HCT116 (cell line): ENCODE measurements around the gene GDPD5.

Experiments used
- EZH2 ChIP-seq: fragments of 200-600 bp; sonication (generic); IDR thresholded peaks from 2 replicates; pipeline ENCODE4 v1.6.1; 2017; ENCODE audit warnings: antibody characterized with exemption, mixed run types
- FOSL1 ChIP-seq: IDR thresholded peaks from 2 replicates; pipeline ENCODE4 v1.6.1; 2012; ENCODE audit warnings: low read depth
- POLR2A ChIP-seq: IDR thresholded peaks from 2 replicates; pipeline ENCODE4 v1.7.0; 2011; ENCODE audit warnings: borderline replicate concordance; ENCODE audit not compliant: insufficient read depth, insufficient read length; ENCODE audit errors: extremely low read depth
- POLR2AphosphoS5 ChIP-seq: IDR thresholded peaks from 2 replicates; pipeline ENCODE4 v1.6.1; 2011; ENCODE audit warnings: mild to moderate bottlenecking, low read depth, low read length, moderate library complexity
- RAD21 ChIP-seq: IDR thresholded peaks from 2 replicates; pipeline ENCODE4 v1.6.1; 2012; ENCODE audit warnings: low read depth, mild to moderate bottlenecking
- ZFX ChIP-seq: fragments of 450-650 bp; IDR thresholded peaks from 2 replicates; pipeline ENCODE4 v1.6.1; 2017
- TF ChIP-seq, protein P1 (sequence below), 3 experiments: fragments of 200-600 bp in 1 of 3; sonication (generic) in 1 of 3; IDR thresholded peaks in 2 of 3; conservative IDR thresholded peaks in 1 of 3; 2 replicates each; pipeline ENCODE4 v1.5.1; 2012 to 2017; ENCODE audit warnings: low read depth in 2 of 3, low read length in 2 of 3, antibody characterized with exemption in 1 of 3, borderline replicate concordance in 1 of 3, control low read depth in 1 of 3, mild to moderate bottlenecking in 1 of 3, mixed read lengths in 1 of 3, mixed run types in 1 of 3, moderate library complexity in 1 of 3; ENCODE audit not compliant: insufficient read depth in 1 of 3

DNA sequence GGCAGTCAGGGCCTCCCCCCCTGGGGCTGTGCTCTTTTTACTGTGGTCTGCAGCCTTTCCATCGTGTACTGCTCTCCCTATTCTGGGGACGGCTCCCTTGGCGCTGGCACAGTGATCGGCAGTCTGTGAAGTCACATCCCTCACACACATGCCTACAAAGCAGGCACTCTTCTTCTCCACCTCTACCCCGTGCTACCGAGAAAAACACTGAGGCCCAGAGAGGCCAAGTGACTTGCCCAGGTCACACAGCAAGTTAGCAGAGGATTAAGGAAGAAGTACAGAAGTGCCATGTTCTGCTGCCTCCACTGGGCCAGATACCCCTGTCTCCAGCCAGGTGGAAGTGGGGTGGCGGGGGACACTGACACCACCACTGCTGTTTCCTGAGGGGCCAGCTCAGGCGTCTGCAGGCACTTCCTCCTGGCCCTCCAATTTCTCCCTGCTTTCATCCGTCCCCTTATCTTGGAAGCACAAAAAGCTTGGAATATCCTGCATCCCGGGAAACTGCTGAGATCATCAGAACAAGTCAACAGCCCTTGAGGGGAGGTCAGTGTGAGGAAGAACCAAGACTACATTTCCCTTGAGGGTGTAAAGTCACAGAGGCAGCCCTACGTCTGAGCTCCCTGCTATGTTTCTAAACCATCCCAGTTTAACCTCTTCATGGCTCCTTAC lies 62.5 kb downstream of the GDPD5 start:
- TF ChIP-seq RAD21, result no peak
- no peak for TF ChIP-seq EZH2
- TF ChIP-seq POLR2A, result no peak
- no peak for TF ChIP-seq POLR2AphosphoS5
- TF ChIP-seq FOSL1, result no peak
- TF ChIP-seq, protein P1, sequence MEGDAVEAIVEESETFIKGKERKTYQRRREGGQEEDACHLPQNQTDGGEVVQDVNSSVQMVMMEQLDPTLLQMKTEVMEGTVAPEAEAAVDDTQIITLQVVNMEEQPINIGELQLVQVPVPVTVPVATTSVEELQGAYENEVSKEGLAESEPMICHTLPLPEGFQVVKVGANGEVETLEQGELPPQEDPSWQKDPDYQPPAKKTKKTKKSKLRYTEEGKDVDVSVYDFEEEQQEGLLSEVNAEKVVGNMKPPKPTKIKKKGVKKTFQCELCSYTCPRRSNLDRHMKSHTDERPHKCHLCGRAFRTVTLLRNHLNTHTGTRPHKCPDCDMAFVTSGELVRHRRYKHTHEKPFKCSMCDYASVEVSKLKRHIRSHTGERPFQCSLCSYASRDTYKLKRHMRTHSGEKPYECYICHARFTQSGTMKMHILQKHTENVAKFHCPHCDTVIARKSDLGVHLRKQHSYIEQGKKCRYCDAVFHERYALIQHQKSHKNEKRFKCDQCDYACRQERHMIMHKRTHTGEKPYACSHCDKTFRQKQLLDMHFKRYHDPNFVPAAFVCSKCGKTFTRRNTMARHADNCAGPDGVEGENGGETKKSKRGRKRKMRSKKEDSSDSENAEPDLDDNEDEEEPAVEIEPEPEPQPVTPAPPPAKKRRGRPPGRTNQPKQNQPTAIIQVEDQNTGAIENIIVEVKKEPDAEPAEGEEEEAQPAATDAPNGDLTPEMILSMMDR (IDR thresholded peaks at IDR 0.05 in 2 of 3, conservative IDR thresholded peaks at IDR 0.05 in 1 of 3; ENCODE audit: borderline replicate concordance in 1 of 3, insufficient read depth in 1 of 3, low read depth in 2 of 3, low read length in 2 of 3), result no peak
- no peak for TF ChIP-seq ZFX
